HCT116 (cell line): ENCODE results near the gene TET3. TPM values are rescaled to one million over a fixed set of nuclear protein-coding genes. Genes with fewer than 3 reads are reported as not detected.

ENCODE experiments used
- ATAC-seq: fragments of 200-7000 bp; cut with Tn5 transposase; 2 replicates; pipeline ENCODE4 v1.9.1; 2020; ENCODE audit warnings: mild to moderate bottlenecking, moderate library complexity
- BruUV-seq: library from RNA; stranded (reverse); fragments of 400-500 nt; replicated peaks from 2 replicates; lab custom pipeline; 2021; lab: Mats Ljungman, UMichigan
- CTCF ChIA-PET: fragments of 300-600 bp; sonication (Branson Sonifier 250); formaldehyde crosslinking; loops from one replicate; lab custom pipeline; 2021; ENCODE audit warnings: antibody characterized with exemption; lab: Charles Lee
- POLR2A ChIA-PET: fragments of 300-600, 350-600 bp; sonication (Branson Sonifier 250); formaldehyde crosslinking; loops from one replicate; lab custom pipeline; 2021; ENCODE audit warnings: antibody characterized with exemption; lab: Charles Lee
- RAD21 ChIA-PET, 2 experiments: fragments of 300-600 bp; sonication (Branson Sonifier 250); formaldehyde crosslinking; loops; one replicate each; lab custom pipeline; 2023; ENCODE audit warnings: low total read pairs in 2 of 2; ENCODE audit not compliant: uncharacterized antibody in 2 of 2, unreplicated experiment in 2 of 2, low non-redundant PET in 1 of 2; lab: Charles Lee
- DNase-seq: peaks from one replicate; pipeline ENCODE4 v3.0.0-alpha.2; 2010; ENCODE audit warnings: low read depth, low spot score
- H2AFZ ChIP-seq: fragments of 200-600 bp; shearing (Covaris generic), sonication (generic); 2 replicates; pipeline ENCODE4 v1.6.1; 2017; ENCODE audit warnings: low read depth, mixed run types, mixed read lengths, antibody characterized with exemption, low read length; ENCODE audit not compliant: poor library complexity, severe bottlenecking
- H3K27ac ChIP-seq: 2 replicates; pipeline ENCODE4 v1.5.1; 2012; ENCODE audit warnings: low read depth, low read length
- H3K27me3 ChIP-seq: fragments of 200-600 bp; sonication (generic); 2 replicates; pipeline ENCODE4 v1.6.1; 2016; ENCODE audit warnings: mixed run types, low read length, mixed read lengths; ENCODE audit not compliant: insufficient read depth
- H3K36me3 ChIP-seq, 2 experiments: fragments of 200-500 bp in 1 of 2; fragments of 200-600 bp in 1 of 2; sonication (Bioruptor generic) in 1 of 2; sonication (generic) in 1 of 2; 2 replicates each; pipeline versions ENCODE4 v1.5.1 to v1.6.1; 2014 to 2016; ENCODE audit warnings: low read length in 2 of 2, inconsistent platforms in 1 of 2, mixed read lengths in 1 of 2, mixed run types in 1 of 2; ENCODE audit not compliant: insufficient read depth in 2 of 2, control insufficient read depth in 1 of 2
- H3K4me1 ChIP-seq, 2 experiments: fragments of 200-600 bp in 1 of 2; sonication (generic) in 1 of 2; 2 replicates each; pipeline versions ENCODE4 v1.5.1 to v1.6.1; 2012 to 2017; ENCODE audit warnings: low read length in 2 of 2, inconsistent platforms in 1 of 2, mild to moderate bottlenecking in 1 of 2, mixed read lengths in 1 of 2, mixed run types in 1 of 2, moderate library complexity in 1 of 2; ENCODE audit not compliant: insufficient read depth in 2 of 2, control insufficient read depth in 1 of 2
- H3K4me2 ChIP-seq: fragments of 200-600 bp; sonication (generic); 2 replicates; pipeline ENCODE4 v1.6.1; 2017; ENCODE audit warnings: mixed run types, low read length, mixed read lengths
- H3K4me3 ChIP-seq, 2 experiments: fragments of 200-600 bp in 1 of 2; sonication (generic) in 1 of 2; replicated peaks in 1 of 2; 2 replicates each; pipeline ENCODE4 v1.5.1; 2011 to 2016; ENCODE audit warnings: low read length in 2 of 2, control low read depth in 1 of 2, low read depth in 1 of 2, mild to moderate bottlenecking in 1 of 2, mixed read lengths in 1 of 2, mixed run types in 1 of 2
- H3K79me2 ChIP-seq: fragments of 200-600 bp; sonication (generic); 2 replicates; pipeline ENCODE4 v1.6.1; 2017; ENCODE audit warnings: mild to moderate bottlenecking, mixed run types, low read length, moderate library complexity, mixed read lengths; ENCODE audit not compliant: insufficient read depth
- H3K9ac ChIP-seq: fragments of 200-600 bp; sonication (generic); 2 replicates; pipeline ENCODE4 v1.6.1; 2016; ENCODE audit warnings: low read length, mixed read lengths
- H3K9me2 ChIP-seq: fragments of 200-600 bp; sonication (generic), shearing (Covaris generic); 2 replicates; pipeline ENCODE4 v1.6.1; 2017; ENCODE audit warnings: mixed run types, mild to moderate bottlenecking, moderate library complexity; ENCODE audit not compliant: insufficient read depth
- H3K9me3 ChIP-seq, 2 experiments: fragments of 200-500 bp in 1 of 2; fragments of 200-600 bp in 1 of 2; sonication (Bioruptor generic) in 1 of 2; sonication (generic) in 1 of 2; 2 replicates each; pipeline ENCODE4 v1.6.1; 2014 to 2017; ENCODE audit warnings: low read length in 2 of 2, mixed read lengths in 2 of 2, inconsistent platforms in 1 of 2, low read depth in 1 of 2, mild to moderate bottlenecking in 1 of 2, mixed run types in 1 of 2, moderate library complexity in 1 of 2; ENCODE audit not compliant: control insufficient read depth in 1 of 2, insufficient read depth in 1 of 2
- H4K20me1 ChIP-seq: fragments of 200-600 bp; sonication (generic), shearing (Covaris generic); 2 replicates; pipeline ENCODE4 v1.6.1; 2017; ENCODE audit warnings: mixed run types, mild to moderate bottlenecking, moderate library complexity; ENCODE audit not compliant: insufficient read depth
- ELF1 ChIP-seq: IDR thresholded peaks from 2 replicates; pipeline ENCODE4 v1.6.1; 2012; ENCODE audit warnings: low read depth, borderline replicate concordance
- FOSL1 ChIP-seq: IDR thresholded peaks from 2 replicates; pipeline ENCODE4 v1.6.1; 2012; ENCODE audit warnings: low read depth
- POLR2AphosphoS5 ChIP-seq: IDR thresholded peaks from 2 replicates; pipeline ENCODE4 v1.6.1; 2011; ENCODE audit warnings: mild to moderate bottlenecking, low read depth, low read length, moderate library complexity
- SP1 ChIP-seq: IDR thresholded peaks from 2 replicates; pipeline ENCODE4 v1.6.1; 2012; ENCODE audit warnings: low read depth
- YY1 ChIP-seq: IDR thresholded peaks from 2 replicates; pipeline ENCODE4 v1.6.1; 2011; ENCODE audit warnings: low read length, low read depth, moderate library complexity, mild to moderate bottlenecking; ENCODE audit not compliant: insufficient replicate concordance; ENCODE audit errors: extremely low read depth
- ZBTB33 ChIP-seq: IDR thresholded peaks from 2 replicates; pipeline ENCODE4 v1.6.1; 2011; ENCODE audit warnings: mild to moderate bottlenecking, low read length, moderate library complexity; ENCODE audit not compliant: insufficient replicate concordance; ENCODE audit errors: extremely low read depth
- intact Hi-C: fragments of 100-400 bp; cut with micrococcal nuclease; formaldehyde crosslinking; loops from 2 replicates; pipeline ENCODE4 v1.10.0; 2022
- total RNA-seq: library from RNA; stranded (reverse); gene quantifications from one replicate; pipeline ENCODE4 v1.2.1, GENCODE V29; 2021; ENCODE audit not compliant: unreplicated experiment
- TF ChIP-seq, protein P1 (sequence below): IDR thresholded peaks from 2 replicates; pipeline ENCODE4 v1.6.1; 2012; ENCODE audit warnings: low read depth
- TF ChIP-seq, protein P2 (sequence below): IDR thresholded peaks from 2 replicates; pipeline ENCODE4 v1.6.1; 2012
- TF ChIP-seq, protein P3 (sequence below): IDR thresholded peaks from 2 replicates; pipeline ENCODE4 v1.6.1; 2012

TET3 gene
- total RNA-seq, 1 experiment from 2014 or later, result 15.4 TPM

DNA sequence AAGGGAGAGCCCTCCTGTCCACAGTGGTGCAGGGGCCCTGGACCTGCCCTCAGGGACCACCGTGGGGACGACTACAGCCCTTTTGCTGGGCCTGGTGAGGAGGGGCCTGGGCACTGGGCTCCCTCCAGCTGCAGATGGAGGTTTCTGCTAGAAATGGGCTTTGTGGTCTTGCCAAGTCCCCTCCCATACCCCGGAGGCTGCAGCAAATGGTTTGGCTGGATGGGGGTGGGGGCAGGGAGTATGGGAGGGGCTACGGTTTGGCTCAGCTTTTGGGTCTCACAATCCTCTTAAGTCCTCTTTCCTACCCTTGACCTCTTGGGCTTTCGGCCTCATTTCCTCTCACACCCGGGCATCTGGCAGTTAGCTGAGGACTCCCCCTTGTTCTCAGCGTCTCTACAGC is 21.7 kb downstream of the TET3 start:
- Histone ChIP-seq H3K9me2 (no peaks in the 10 kb centered on the region), H3K9ac (no peak overlapping the region), H3K27ac (no peak overlapping the region), H3K4me3 (no peak overlapping the region), H3K4me1 (peaks cover 6 to 15% of the 10 kb centered on the region in 2 experiments; a peak in 3 of 4 replicates), H2AFZ (no peak overlapping the region), H3K36me3 (no peaks in the 10 kb centered on the region), H3K9me3 (no peaks in the 10 kb centered on the region), H3K27me3 (no peaks in the 10 kb centered on the region), H3K79me2 (peaks cover 51% of the 10 kb centered on the region), H4K20me1 (0 out of 2 replicates have a peak, but pooled peaks cover 4% of the 10 kb centered on the region), H3K4me2 (no peak overlapping the region)
- DNase-seq, result no peak
- ChIA-PET RAD21 (no interaction called here), POLR2A (no interaction called here), CTCF (no interaction called here)
- intact Hi-C loops, result no loop called here
- no peak for TF ChIP-seq SP1
- TF ChIP-seq, protein P1, sequence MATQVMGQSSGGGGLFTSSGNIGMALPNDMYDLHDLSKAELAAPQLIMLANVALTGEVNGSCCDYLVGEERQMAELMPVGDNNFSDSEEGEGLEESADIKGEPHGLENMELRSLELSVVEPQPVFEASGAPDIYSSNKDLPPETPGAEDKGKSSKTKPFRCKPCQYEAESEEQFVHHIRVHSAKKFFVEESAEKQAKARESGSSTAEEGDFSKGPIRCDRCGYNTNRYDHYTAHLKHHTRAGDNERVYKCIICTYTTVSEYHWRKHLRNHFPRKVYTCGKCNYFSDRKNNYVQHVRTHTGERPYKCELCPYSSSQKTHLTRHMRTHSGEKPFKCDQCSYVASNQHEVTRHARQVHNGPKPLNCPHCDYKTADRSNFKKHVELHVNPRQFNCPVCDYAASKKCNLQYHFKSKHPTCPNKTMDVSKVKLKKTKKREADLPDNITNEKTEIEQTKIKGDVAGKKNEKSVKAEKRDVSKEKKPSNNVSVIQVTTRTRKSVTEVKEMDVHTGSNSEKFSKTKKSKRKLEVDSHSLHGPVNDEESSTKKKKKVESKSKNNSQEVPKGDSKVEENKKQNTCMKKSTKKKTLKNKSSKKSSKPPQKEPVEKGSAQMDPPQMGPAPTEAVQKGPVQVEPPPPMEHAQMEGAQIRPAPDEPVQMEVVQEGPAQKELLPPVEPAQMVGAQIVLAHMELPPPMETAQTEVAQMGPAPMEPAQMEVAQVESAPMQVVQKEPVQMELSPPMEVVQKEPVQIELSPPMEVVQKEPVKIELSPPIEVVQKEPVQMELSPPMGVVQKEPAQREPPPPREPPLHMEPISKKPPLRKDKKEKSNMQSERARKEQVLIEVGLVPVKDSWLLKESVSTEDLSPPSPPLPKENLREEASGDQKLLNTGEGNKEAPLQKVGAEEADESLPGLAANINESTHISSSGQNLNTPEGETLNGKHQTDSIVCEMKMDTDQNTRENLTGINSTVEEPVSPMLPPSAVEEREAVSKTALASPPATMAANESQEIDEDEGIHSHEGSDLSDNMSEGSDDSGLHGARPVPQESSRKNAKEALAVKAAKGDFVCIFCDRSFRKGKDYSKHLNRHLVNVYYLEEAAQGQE, result no peak
- TF ChIP-seq, protein P2, sequence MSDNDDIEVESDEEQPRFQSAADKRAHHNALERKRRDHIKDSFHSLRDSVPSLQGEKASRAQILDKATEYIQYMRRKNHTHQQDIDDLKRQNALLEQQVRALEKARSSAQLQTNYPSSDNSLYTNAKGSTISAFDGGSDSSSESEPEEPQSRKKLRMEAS, result no peak
- no TSS peak for BruUV-seq
- ATAC-seq, result no peak

- H3K27ac ChIP-seq, result no peak overlapping the region
- peaks cover 6 to 15% of the 10 kb centered on the region in 2 experiments; a peak in 3 of 4 replicates for H3K4me1 ChIP-seq
- ChIA-PET RAD21 (no interaction called here), CTCF (no interaction called here), POLR2A (no interaction called here)
- DNase-seq (no peak), ATAC-seq (no peak)
- intact Hi-C loops, result no loop called here
- no peak overlapping the region for H2AFZ ChIP-seq
- H3K9me2 ChIP-seq, result no peaks in the 10 kb centered on the region
- H3K27me3 ChIP-seq, result no peaks in the 10 kb centered on the region
- H3K9me3 ChIP-seq, result no peaks in the 10 kb centered on the region
- no peak overlapping the region for H3K4me2 ChIP-seq
- H3K36me3 ChIP-seq, result no peaks in the 10 kb centered on the region
- BruUV-seq, result no TSS peak
- peaks cover 51% of the 10 kb centered on the region for H3K79me2 ChIP-seq
- H3K4me3 ChIP-seq, result no peak overlapping the region
- 0 out of 2 replicates have a peak, but pooled peaks cover 4% of the 10 kb centered on the region for H4K20me1 ChIP-seq
- H3K9ac ChIP-seq, result no peak overlapping the region
- no peak for TF ChIP-seq YY1
- no peak for TF ChIP-seq POLR2AphosphoS5
- no peak for TF ChIP-seq FOSL1
- TF ChIP-seq, protein P3, sequence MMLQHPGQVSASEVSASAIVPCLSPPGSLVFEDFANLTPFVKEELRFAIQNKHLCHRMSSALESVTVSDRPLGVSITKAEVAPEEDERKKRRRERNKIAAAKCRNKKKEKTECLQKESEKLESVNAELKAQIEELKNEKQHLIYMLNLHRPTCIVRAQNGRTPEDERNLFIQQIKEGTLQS, result no peak
- TF ChIP-seq, protein P1, result no peak
- no peak for TF ChIP-seq ELF1
- no peak for TF ChIP-seq ZBTB33
These were observed 22.4 kb downstream of the TET3 start for GRCh38 chr2:74007121-74007520.
